Activated naive CD8-positive, alpha-beta T cell treated with anti-CD3 and anti-CD28 coated beads for 36 hours (primary cell): Measurements from ENCODE around the gene PFN4. TPM values are rescaled to one million over a fixed set of nuclear protein-coding genes. Genes with fewer than 3 reads are reported as not detected.

Experiments used
- DNase-seq: peaks from one replicate; pipeline ENCODE4 v3.0.0; 2021
- H3K27ac Mint-ChIP-seq: one replicate; pipeline ENCODE4 v1.8.0; 2022; ENCODE audit warnings: mild to moderate bottlenecking, moderate library complexity, mixed read lengths
- H3K27me3 Mint-ChIP-seq: one replicate; pipeline ENCODE4 v1.8.0; 2022; ENCODE audit warnings: mild to moderate bottlenecking, mixed read lengths
- H3K36me3 Mint-ChIP-seq: one replicate; pipeline ENCODE4 v1.8.0; 2021; ENCODE audit warnings: mild to moderate bottlenecking, mixed read lengths
- H3K4me1 Mint-ChIP-seq: one replicate; pipeline ENCODE4 v1.8.0; 2021; ENCODE audit warnings: mixed read lengths
- H3K4me3 Mint-ChIP-seq: one replicate; pipeline ENCODE4 v1.8.0; 2022; ENCODE audit warnings: mild to moderate bottlenecking, moderate library complexity, mixed read lengths
- H3K9me3 Mint-ChIP-seq: one replicate; pipeline ENCODE4 v1.8.0; 2022; ENCODE audit warnings: mixed read lengths
- total RNA-seq, 2 experiments: library from RNA; stranded (reverse); gene quantifications; one replicate each; pipeline ENCODE4 v1.2.3, GENCODE V29; 2021

Gene PFN4
- total RNA-seq, 2 experiments from 2014 or later, result 0.26 TPM; not detected in 1

DNA sequence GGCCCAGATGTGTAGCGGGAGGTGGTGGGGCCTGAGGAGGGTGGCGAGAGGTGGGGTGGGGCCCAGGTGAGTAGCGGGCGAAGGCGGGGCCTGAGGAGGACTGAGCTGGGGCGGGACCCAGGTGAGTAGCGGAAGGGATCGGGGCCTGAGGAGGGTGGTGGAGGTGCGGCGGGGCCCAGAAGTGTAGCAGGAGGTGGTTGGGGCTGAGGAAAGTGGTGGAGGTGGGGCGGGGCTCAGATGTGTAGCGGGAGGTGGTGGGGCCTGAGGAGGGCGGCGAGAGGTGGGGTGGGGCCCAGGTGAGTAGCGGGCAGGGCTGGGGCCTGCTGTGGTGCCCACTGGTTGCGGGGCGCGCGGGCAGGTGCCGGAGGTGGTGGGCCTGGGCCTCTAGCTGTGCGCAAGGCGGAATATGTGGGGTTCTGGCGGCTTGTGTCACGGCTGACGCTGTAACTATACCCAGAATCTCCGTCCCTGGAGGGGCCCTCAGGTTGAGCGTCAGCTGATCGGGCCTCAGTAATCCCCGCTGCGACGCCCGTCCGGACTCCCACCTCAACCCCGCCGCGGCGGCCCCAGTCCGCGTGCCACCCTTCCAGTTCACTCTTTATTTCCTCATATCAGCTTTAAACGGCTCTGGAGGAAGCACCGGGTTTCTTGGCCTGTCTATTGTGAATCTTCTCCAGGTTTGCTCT, 46.1 kb downstream of the PFN4 start:
- H3K9me3 Mint-ChIP-seq, result no peaks in the 10 kb centered on the region
- no peak for DNase-seq
- H3K27ac Mint-ChIP-seq, result peak overlapping the region; percentile 96
- peak overlapping the region; percentile 98 for H3K4me3 Mint-ChIP-seq
- no peaks in the 10 kb centered on the region for H3K27me3 Mint-ChIP-seq
- H3K4me1 Mint-ChIP-seq, result peaks cover 32% of the 10 kb centered on the region
- peaks cover 19% of the 10 kb centered on the region for H3K36me3 Mint-ChIP-seq

GRCh38 chr2:24075915-24076848, 47.0 kb downstream of the PFN4 start, which contains the start of gene SF3B6:
Gene SF3B6, minus strand, starts transcription at chr2:24076326. Its CDS starts 97 bp downstream, at chr2:24076229.
- DNase-seq, result peak; percentile 99
- H3K9me3 Mint-ChIP-seq, result no peaks in the 10 kb centered on the region
- no peaks in the 10 kb centered on the region for H3K27me3 Mint-ChIP-seq
- peaks cover 39% of the 10 kb centered on the region for H3K4me1 Mint-ChIP-seq
- peak within 1 kb of the TSS; percentile 98 for H3K4me3 Mint-ChIP-seq
- peak within 1 kb of the TSS; percentile 96 for H3K27ac Mint-ChIP-seq
- H3K36me3 Mint-ChIP-seq, result peaks cover 15% of the 10 kb centered on the region

GRCh38 chr2:24075259-24075658, 47.9 kb downstream of the PFN4 start:
- DNase-seq, result no peak
- Mint-ChIP-seq H3K4me1 (peaks cover 39% of the 10 kb centered on the region), H3K9me3 (no peaks in the 10 kb centered on the region), H3K36me3 (peaks cover 15% of the 10 kb centered on the region), H3K27me3 (no peaks in the 10 kb centered on the region), H3K4me3 (peak overlapping the region; percentile 98), H3K27ac (peak overlapping the region; percentile 96)

- H3K27me3 Mint-ChIP-seq, result no peaks in the 10 kb centered on the region
Measured at GRCh38 chr2:24073816-24074215, 49.3 kb downstream of the PFN4 start.

GRCh38 chr2:24072259-24072658, 50.9 kb downstream of the PFN4 start:
- peaks cover 24% of the 10 kb centered on the region for H3K36me3 Mint-ChIP-seq
- H3K27ac Mint-ChIP-seq, result peak overlapping the region; percentile 54
- no peak overlapping the region for H3K4me3 Mint-ChIP-seq
- no peaks in the 10 kb centered on the region for H3K9me3 Mint-ChIP-seq
- H3K27me3 Mint-ChIP-seq, result no peaks in the 10 kb centered on the region
- DNase-seq, result no peak
- H3K4me1 Mint-ChIP-seq, result peaks cover 30% of the 10 kb centered on the region

More at GRCh38 chr2:24073816-24074215, 49.3 kb downstream of the PFN4 start:
- Mint-ChIP-seq H3K4me3 (no peak overlapping the region), H3K27ac (no peak overlapping the region), H3K4me1 (peaks cover 39% of the 10 kb centered on the region), H3K36me3 (peaks cover 18% of the 10 kb centered on the region), H3K9me3 (no peaks in the 10 kb centered on the region)
- DNase-seq, result no peak

GRCh38 chr2:24065341-24065740, 57.8 kb downstream of the PFN4 start:
- Mint-ChIP-seq H3K27me3 (no peaks in the 10 kb centered on the region), H3K4me3 (no peak overlapping the region), H3K9me3 (no peaks in the 10 kb centered on the region), H3K36me3 (peaks cover 11% of the 10 kb centered on the region), H3K4me1 (peaks cover 3% of the 10 kb centered on the region), H3K27ac (no peak overlapping the region)
- DNase-seq, result no peak

Other genes with a start within 250 kb of the PFN4 start
- 10 to 100 TPM; 11.9 to 12.3 TPM for gene ATAD2B, start 196.2 kb downstream of the PFN4 start, total RNA-seq
- gene UBXN2A, start 182.9 kb downstream of the PFN4 start, total RNA-seq, result 10 to 100 TPM; 12.4 to 12.6 TPM
- under 1 TPM; 0.36 to 0.37 TPM for gene MFSD2B, start 113.2 kb downstream of the PFN4 start, total RNA-seq
- 10 to 100 TPM; 20.9 to 22.2 TPM for gene WDCP, start 75.9 kb downstream of the PFN4 start, total RNA-seq
- gene FKBP1B, start 73.6 kb downstream of the PFN4 start, total RNA-seq, result 1 to 10 TPM in 1 of 2 experiments, under 1 TPM in 1; 0.99 to 1.0 TPM
- 100 to 1,000 TPM; 159 to 165 TPM for gene SF3B6, start 47.0 kb downstream of the PFN4 start, total RNA-seq
- 1 to 10 TPM; 1.8 to 2.3 TPM for gene TP53I3, start 38.5 kb downstream of the PFN4 start, total RNA-seq
- 1 to 10 TPM; 4.1 to 4.6 TPM for gene FAM228B, start 135 bp upstream of the PFN4 start, total RNA-seq
- gene FAM228A, start 51.7 kb upstream of the PFN4 start, total RNA-seq, result not detected
- 10 to 100 TPM; 46.2 to 46.9 TPM for gene ITSN2, start 237.2 kb upstream of the PFN4 start, total RNA-seq